Astrocyte (in vitro differentiated cells and primary cell): ENCODE measurements around the gene CD70. TPM values are rescaled to one million over a fixed set of nuclear protein-coding genes. Genes with fewer than 3 reads are reported as not detected.

Experiments used
- DNase-seq: peaks from one replicate; pipeline ENCODE4 v3.0.0-alpha.2; 2010; ENCODE audit warnings: low read depth
- FAIRE-seq: peaks from 2 replicates; lab custom pipeline; 2011; peaks lifted over from hg19 to GRCh38; lab: Jason Lieb, UNC
- H2AFZ ChIP-seq: 2 replicates; pipeline ENCODE4 v1.6.0; 2012; ENCODE audit warnings: low read depth, low read length, inconsistent platforms
- H3K27ac ChIP-seq: 2 replicates; pipeline ENCODE4 v1.5.1; 2011; ENCODE audit warnings: low read depth, low read length, inconsistent platforms
- H3K27me3 ChIP-seq: 2 replicates; pipeline ENCODE4 v1.6.0; 2011; ENCODE audit warnings: low read length, inconsistent platforms; ENCODE audit not compliant: insufficient read depth
- H3K36me3 ChIP-seq: 2 replicates; pipeline ENCODE4 v1.5.1; 2011; ENCODE audit warnings: low read length, inconsistent platforms; ENCODE audit not compliant: insufficient read depth
- H3K4me1 ChIP-seq: 2 replicates; pipeline ENCODE4 v1.5.1; 2011; ENCODE audit warnings: low read length, inconsistent platforms; ENCODE audit not compliant: insufficient read depth
- H3K4me2 ChIP-seq: 2 replicates; pipeline ENCODE4 v1.6.0; 2012; ENCODE audit warnings: low read length, inconsistent platforms
- H3K4me3 ChIP-seq: 2 replicates; pipeline ENCODE4 v1.5.1; 2011; ENCODE audit warnings: low read depth, mild to moderate bottlenecking, low read length, inconsistent platforms; ENCODE audit not compliant: insufficient read depth
- H3K79me2 ChIP-seq: 2 replicates; pipeline ENCODE4 v1.6.0; 2012; ENCODE audit warnings: mild to moderate bottlenecking, low read length, inconsistent platforms; ENCODE audit not compliant: insufficient read depth
- H3K9ac ChIP-seq: 2 replicates; pipeline ENCODE4 v1.6.0; 2012; ENCODE audit warnings: mild to moderate bottlenecking, low read length, inconsistent platforms
- H3K9me3 ChIP-seq: 2 replicates; pipeline ENCODE4 v1.5.1; 2012; ENCODE audit warnings: low read depth, mild to moderate bottlenecking, low read length, inconsistent platforms; ENCODE audit not compliant: insufficient read depth
- H4K20me1 ChIP-seq: 2 replicates; pipeline ENCODE4 v1.6.0; 2012; ENCODE audit warnings: low read length, inconsistent platforms; ENCODE audit not compliant: insufficient read depth
- H3K27ac Mint-ChIP-seq: one replicate; pipeline ENCODE4 v1.8.0; 2021; ENCODE audit warnings: mild to moderate bottlenecking, mixed read lengths; ENCODE audit not compliant: unreplicated experiment
- H3K27me3 Mint-ChIP-seq: one replicate; pipeline ENCODE4 v1.8.0; 2021; ENCODE audit warnings: low read depth, mixed read lengths; ENCODE audit not compliant: unreplicated experiment
- H3K36me3 Mint-ChIP-seq: one replicate; pipeline ENCODE4 v1.8.0; 2021; ENCODE audit warnings: low read depth, mixed read lengths; ENCODE audit not compliant: unreplicated experiment
- H3K4me1 Mint-ChIP-seq: one replicate; pipeline ENCODE4 v1.8.0; 2021; ENCODE audit warnings: low read depth, mixed read lengths; ENCODE audit not compliant: unreplicated experiment
- H3K4me3 Mint-ChIP-seq: one replicate; pipeline ENCODE4 v1.8.0; 2021; ENCODE audit warnings: mild to moderate bottlenecking, moderate library complexity, mixed read lengths; ENCODE audit not compliant: unreplicated experiment
- H3K9me3 Mint-ChIP-seq: one replicate; pipeline ENCODE4 v1.8.0; 2021; ENCODE audit warnings: mild to moderate bottlenecking, mixed read lengths; ENCODE audit not compliant: unreplicated experiment
- EZH2 ChIP-seq: IDR thresholded peaks from 2 replicates; pipeline ENCODE4 v1.6.1; 2012; ENCODE audit warnings: mild to moderate bottlenecking, low read length, inconsistent platforms; ENCODE audit not compliant: insufficient read depth
- total RNA-seq: library from RNA; stranded (reverse); gene quantifications from 2 replicates; pipeline ENCODE4 v1.2.1, GENCODE V29; 2021
- TF ChIP-seq, protein P1 (sequence below): IDR thresholded peaks from 2 replicates; pipeline ENCODE4 v1.5.1; 2011; ENCODE audit warnings: low read depth, mild to moderate bottlenecking, inconsistent platforms, low read length, moderate library complexity; ENCODE audit not compliant: insufficient read depth

Gene CD70
- total RNA-seq, 1 donor from 2014 or later, result 0.48 TPM

DNA sequence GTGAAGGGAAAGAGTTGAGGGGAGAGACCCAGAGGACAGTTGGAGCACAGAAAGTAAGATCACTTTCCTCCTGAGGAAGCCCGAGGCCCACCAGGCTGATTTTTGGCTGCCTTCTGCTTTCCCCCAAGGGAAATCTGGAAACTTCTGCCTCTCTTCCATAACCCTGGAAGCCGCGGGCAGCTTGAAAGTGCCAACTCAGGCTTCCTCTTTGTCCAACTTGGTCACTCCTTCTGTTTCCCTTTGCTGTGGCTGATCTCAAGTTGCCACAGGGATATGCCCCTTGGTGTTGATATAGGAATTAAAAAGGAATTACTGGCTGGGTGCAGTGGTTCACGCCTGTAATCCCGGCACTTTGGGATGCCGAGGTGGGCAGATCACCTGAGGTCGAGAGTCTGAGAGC is 5.7 kb upstream of the CD70 start:
- H3K9ac ChIP-seq, result no peak overlapping the region
- H3K4me3 ChIP-seq, result no peak overlapping the region
- Mint-ChIP-seq H3K4me1 (no peaks in the 10 kb centered on the region), H3K9me3 (peaks cover 4% of the 10 kb centered on the region), H3K4me3 (no peak overlapping the region), H3K27me3 (peaks cover 17% of the 10 kb centered on the region), H3K36me3 (no peaks in the 10 kb centered on the region), H3K27ac (no peak overlapping the region)
- no peak for FAIRE-seq
- TF ChIP-seq, protein P1, sequence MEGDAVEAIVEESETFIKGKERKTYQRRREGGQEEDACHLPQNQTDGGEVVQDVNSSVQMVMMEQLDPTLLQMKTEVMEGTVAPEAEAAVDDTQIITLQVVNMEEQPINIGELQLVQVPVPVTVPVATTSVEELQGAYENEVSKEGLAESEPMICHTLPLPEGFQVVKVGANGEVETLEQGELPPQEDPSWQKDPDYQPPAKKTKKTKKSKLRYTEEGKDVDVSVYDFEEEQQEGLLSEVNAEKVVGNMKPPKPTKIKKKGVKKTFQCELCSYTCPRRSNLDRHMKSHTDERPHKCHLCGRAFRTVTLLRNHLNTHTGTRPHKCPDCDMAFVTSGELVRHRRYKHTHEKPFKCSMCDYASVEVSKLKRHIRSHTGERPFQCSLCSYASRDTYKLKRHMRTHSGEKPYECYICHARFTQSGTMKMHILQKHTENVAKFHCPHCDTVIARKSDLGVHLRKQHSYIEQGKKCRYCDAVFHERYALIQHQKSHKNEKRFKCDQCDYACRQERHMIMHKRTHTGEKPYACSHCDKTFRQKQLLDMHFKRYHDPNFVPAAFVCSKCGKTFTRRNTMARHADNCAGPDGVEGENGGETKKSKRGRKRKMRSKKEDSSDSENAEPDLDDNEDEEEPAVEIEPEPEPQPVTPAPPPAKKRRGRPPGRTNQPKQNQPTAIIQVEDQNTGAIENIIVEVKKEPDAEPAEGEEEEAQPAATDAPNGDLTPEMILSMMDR, result no peak
- no peak for TF ChIP-seq EZH2
- no peak overlapping the region for H3K4me2 ChIP-seq
- H3K9me3 ChIP-seq, result no peaks in the 10 kb centered on the region
- no peaks in the 10 kb centered on the region for H3K4me1 ChIP-seq
- no peaks in the 10 kb centered on the region for H4K20me1 ChIP-seq
- no peaks in the 10 kb centered on the region for H3K79me2 ChIP-seq
- H3K27me3 ChIP-seq, result peaks cover 4% of the 10 kb centered on the region
- no peaks in the 10 kb centered on the region for H3K36me3 ChIP-seq
- no peak overlapping the region for H2AFZ ChIP-seq
- DNase-seq, result no peak
- H3K27ac ChIP-seq, result no peak overlapping the region

- H3K4me2 ChIP-seq, result no peak overlapping the region
- H3K36me3 ChIP-seq, result no peaks in the 10 kb centered on the region
- no peak overlapping the region for H3K9ac ChIP-seq
- no peak for FAIRE-seq
- no peaks in the 10 kb centered on the region for H3K9me3 ChIP-seq
- H2AFZ ChIP-seq, result no peak overlapping the region
- H4K20me1 ChIP-seq, result no peaks in the 10 kb centered on the region
- no peaks in the 10 kb centered on the region for H3K4me1 ChIP-seq
- no peak overlapping the region for H3K27ac ChIP-seq
- H3K9me3 Mint-ChIP-seq, result peaks cover 4% of the 10 kb centered on the region
- no peak for DNase-seq
- peaks cover 21% of the 10 kb centered on the region for H3K27me3 ChIP-seq
- H3K27ac Mint-ChIP-seq, result no peak overlapping the region
- peaks cover 41% of the 10 kb centered on the region for H3K27me3 Mint-ChIP-seq
- TF ChIP-seq, protein P1, result no peak
- TF ChIP-seq EZH2, result no peak
- H3K79me2 ChIP-seq, result no peaks in the 10 kb centered on the region
- no peak overlapping the region for H3K4me3 Mint-ChIP-seq
- H3K4me1 Mint-ChIP-seq, result no peaks in the 10 kb centered on the region
- H3K4me3 ChIP-seq, result no peak overlapping the region
- H3K36me3 Mint-ChIP-seq, result peaks cover under 1% of the 10 kb centered on the region
These were observed 2.9 kb upstream of the CD70 start for GRCh38 chr19:6593651-6594416.

GRCh38 chr19:6590258-6590826 is 608 bp downstream of the CD70 start:
- Histone ChIP-seq H3K27ac (no peak overlapping the region), H3K4me2 (peak overlapping the region; percentile 73), H2AFZ (peak overlapping the region; percentile 41), H3K9me3 (no peaks in the 10 kb centered on the region), H3K36me3 (no peaks in the 10 kb centered on the region), H4K20me1 (no peaks in the 10 kb centered on the region), H3K9ac (no peak overlapping the region), H3K79me2 (no peaks in the 10 kb centered on the region), H3K4me1 (no peaks in the 10 kb centered on the region), H3K4me3 (no peak overlapping the region), H3K27me3 (peaks cover 47% of the 10 kb centered on the region)
- FAIRE-seq (no peak), DNase-seq (no peak)
- Mint-ChIP-seq H3K4me3 (no peak overlapping the region), H3K27ac (no peak overlapping the region), H3K9me3 (peaks cover 10% of the 10 kb centered on the region), H3K36me3 (peaks cover 3% of the 10 kb centered on the region), H3K4me1 (no peaks in the 10 kb centered on the region), H3K27me3 (peaks cover 69% of the 10 kb centered on the region)
- no peak for TF ChIP-seq EZH2
- TF ChIP-seq, protein P1, result no peak
